SU-DHL-6 (cell line): ENCODE results near the gene CCND1.

ENCODE experiments used
- H2AFZ ChIP-seq: fragments of 200-600 bp; sonication (generic); 2 replicates; pipeline ENCODE4 v1.6.1; 2014; ENCODE audit warnings: low read depth, mild to moderate bottlenecking, moderate library complexity, mixed read lengths, antibody characterized with exemption, low read length; ENCODE audit not compliant: severe bottlenecking
- H3F3A ChIP-seq: fragments of 200-600 bp; shearing (Covaris generic); 2 replicates; pipeline ENCODE4 v1.6.0; 2016; ENCODE audit warnings: antibody characterized with exemption, mild to moderate bottlenecking; ENCODE audit not compliant: insufficient read depth
- H3K27ac ChIP-seq: fragments of 200-600 bp; sonication (generic); 2 replicates; pipeline ENCODE4 v1.5.1; 2016; ENCODE audit warnings: low read depth, mild to moderate bottlenecking, low read length, moderate library complexity, mixed read lengths
- H3K27me3 ChIP-seq: fragments of 200-600 bp; sonication (generic), shearing (Covaris generic); 2 replicates; pipeline ENCODE4 v1.6.0; 2014; ENCODE audit warnings: mild to moderate bottlenecking, low read length
- H3K36me3 ChIP-seq: fragments of 200-600 bp; sonication (generic); 2 replicates; pipeline ENCODE4 v1.6.1; 2014; ENCODE audit warnings: mild to moderate bottlenecking, low read length, mixed read lengths
- H3K4me2 ChIP-seq: fragments of 300-600, 200-600 bp; shearing (Covaris generic), sonication (generic); 2 replicates; pipeline ENCODE4 v1.6.0; 2014; ENCODE audit warnings: low read length, low read depth, mild to moderate bottlenecking; ENCODE audit not compliant: poor library complexity, severe bottlenecking
- H3K4me3 ChIP-seq: fragments of 200-600 bp; sonication (generic); 2 replicates; pipeline ENCODE4 v1.5.1; 2014; ENCODE audit warnings: antibody characterized with exemption, low read length, mild to moderate bottlenecking, mixed read lengths; ENCODE audit not compliant: insufficient read depth, poor library complexity, severe bottlenecking
- H3K79me2 ChIP-seq: fragments of 200-600 bp; sonication (generic); 2 replicates; pipeline ENCODE4 v1.6.1; 2014; ENCODE audit warnings: mild to moderate bottlenecking, low read length, moderate library complexity; ENCODE audit not compliant: insufficient read depth
- H3K9ac ChIP-seq: fragments of 200-600 bp; sonication (generic); 2 replicates; pipeline ENCODE4 v1.7.0; 2014; ENCODE audit warnings: mild to moderate bottlenecking, low read length
- H3K9me2 ChIP-seq: fragments of 200-600 bp; sonication (generic); replicated peaks from 2 replicates; pipeline ENCODE4 v1.6.1; 2014; ENCODE audit warnings: low read length; ENCODE audit not compliant: insufficient read depth
- H3K9me3 ChIP-seq: fragments of 200-600 bp; sonication (generic); 2 replicates; pipeline ENCODE4 v1.6.1; 2014; ENCODE audit warnings: low read length, mixed read lengths; ENCODE audit not compliant: insufficient read depth
- H4K20me1 ChIP-seq: fragments of 200-600 bp; sonication (generic); 2 replicates; pipeline ENCODE4 v1.6.1; 2014; ENCODE audit warnings: low read depth, mild to moderate bottlenecking, antibody characterized with exemption, low read length, moderate library complexity, mixed read lengths
- EZH2phosphoT487 ChIP-seq: fragments of 200-600 bp; sonication (generic), shearing (Covaris generic); conservative IDR thresholded peaks from 2 replicates; pipeline ENCODE4 v1.6.1; 2018; ENCODE audit warnings: mild to moderate bottlenecking, antibody characterized with exemption, low read length, moderate library complexity, mixed read lengths
- TF ChIP-seq, protein P1 (sequence below): fragments of 200-600 bp; sonication (generic); IDR thresholded peaks from one replicate; pipeline ENCODE4 v1.5.1; 2017; ENCODE audit warnings: antibody characterized with exemption, mild to moderate bottlenecking, low read length, moderate library complexity; ENCODE audit not compliant: insufficient read depth, poor library complexity, severe bottlenecking

The CCND1 gene

DNA sequence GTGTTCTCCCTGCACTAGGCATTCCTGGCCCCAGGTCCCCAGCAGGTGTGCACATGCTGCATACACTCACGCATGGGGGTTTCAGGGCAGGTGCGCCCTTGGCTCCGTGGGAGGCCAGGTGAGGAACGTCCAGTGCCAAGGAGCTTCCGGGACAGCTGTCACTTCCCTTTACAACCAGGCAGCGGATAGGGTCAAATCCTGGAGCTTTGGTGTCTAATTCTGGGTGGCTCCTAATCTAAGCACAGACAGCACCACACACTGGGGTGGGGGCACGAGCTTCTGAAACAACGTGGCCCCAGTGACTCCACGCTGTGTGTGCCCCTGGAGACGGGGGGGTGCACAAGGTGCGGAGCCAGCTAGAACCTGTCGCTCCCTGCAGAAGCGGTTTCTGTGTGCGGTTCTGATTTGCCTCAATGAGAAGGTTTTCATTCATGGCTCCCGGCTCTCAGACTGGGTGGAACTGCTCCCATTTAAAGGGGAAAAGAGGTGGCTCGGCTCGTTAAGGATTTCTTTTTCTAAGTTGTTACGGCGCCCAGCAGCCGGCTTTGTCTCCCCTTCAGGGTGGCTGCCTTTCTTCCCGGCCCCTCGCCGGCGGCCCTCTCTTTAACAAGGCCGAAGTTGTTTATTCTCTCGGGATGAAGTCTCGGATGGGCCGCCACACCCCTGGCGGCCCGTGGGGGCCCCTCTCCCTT, 5.0 kb downstream of the CCND1 start:
- Histone ChIP-seq H3K4me3 (no peak overlapping the region), H3K9ac (no peak overlapping the region), H3K9me2 (no peaks in the 10 kb centered on the region), H3K27me3 (no peaks in the 10 kb centered on the region), H3K27ac (no peak overlapping the region), H3K36me3 (no peaks in the 10 kb centered on the region), H4K20me1 (no peaks in the 10 kb centered on the region), H3K9me3 (no peaks in the 10 kb centered on the region), H2AFZ (no peak overlapping the region), H3K79me2 (no peaks in the 10 kb centered on the region), H3F3A (no peaks in the 10 kb centered on the region), H3K4me2 (no peak overlapping the region)
- no peak for TF ChIP-seq EZH2phosphoT487
- TF ChIP-seq, protein P1, sequence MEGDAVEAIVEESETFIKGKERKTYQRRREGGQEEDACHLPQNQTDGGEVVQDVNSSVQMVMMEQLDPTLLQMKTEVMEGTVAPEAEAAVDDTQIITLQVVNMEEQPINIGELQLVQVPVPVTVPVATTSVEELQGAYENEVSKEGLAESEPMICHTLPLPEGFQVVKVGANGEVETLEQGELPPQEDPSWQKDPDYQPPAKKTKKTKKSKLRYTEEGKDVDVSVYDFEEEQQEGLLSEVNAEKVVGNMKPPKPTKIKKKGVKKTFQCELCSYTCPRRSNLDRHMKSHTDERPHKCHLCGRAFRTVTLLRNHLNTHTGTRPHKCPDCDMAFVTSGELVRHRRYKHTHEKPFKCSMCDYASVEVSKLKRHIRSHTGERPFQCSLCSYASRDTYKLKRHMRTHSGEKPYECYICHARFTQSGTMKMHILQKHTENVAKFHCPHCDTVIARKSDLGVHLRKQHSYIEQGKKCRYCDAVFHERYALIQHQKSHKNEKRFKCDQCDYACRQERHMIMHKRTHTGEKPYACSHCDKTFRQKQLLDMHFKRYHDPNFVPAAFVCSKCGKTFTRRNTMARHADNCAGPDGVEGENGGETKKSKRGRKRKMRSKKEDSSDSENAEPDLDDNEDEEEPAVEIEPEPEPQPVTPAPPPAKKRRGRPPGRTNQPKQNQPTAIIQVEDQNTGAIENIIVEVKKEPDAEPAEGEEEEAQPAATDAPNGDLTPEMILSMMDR, result no peak

DNA sequence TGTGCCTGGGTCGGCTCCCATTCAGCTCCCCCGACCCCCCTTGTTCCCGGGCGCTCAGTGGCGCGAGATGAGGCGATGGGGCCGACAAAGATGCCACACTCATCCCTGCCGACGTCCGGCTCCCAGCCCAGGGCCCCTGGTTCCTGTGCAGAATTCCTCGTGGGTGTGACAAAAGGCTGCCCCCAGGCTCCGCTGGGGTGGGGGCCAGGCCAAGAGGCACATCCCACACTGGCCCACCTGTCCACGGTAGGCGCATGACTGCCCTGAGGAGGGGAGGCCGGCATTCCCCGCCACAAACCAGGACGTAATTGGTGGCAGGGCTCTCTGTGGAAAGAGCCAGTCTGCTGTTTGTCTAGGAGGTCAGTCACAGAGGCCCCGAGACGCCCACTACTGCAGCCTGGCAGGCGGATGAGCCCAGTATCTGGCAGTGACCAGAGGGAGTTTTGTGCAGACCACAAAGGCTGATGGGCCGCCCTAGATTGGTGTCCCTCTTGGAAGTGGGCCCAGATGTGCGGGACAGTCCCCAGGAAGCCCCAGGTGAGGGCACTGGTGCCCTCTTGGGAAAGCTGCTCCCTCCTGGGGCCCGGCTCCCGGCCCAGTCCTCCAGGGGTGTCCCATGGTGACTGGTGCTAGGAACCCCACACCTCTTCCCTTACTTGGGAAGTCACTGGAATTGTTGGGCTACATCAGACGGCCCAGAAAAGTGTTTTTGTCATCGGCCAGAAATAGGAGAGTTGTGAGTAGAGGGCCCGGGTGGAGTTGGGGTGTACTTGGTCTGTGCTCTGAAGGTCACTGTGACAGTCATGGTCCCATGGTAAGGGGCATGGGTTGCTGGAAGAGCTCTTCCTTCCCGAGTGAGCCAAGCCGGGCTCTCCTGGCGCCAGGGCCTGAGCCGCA, 5.8 kb downstream of the CCND1 start:
- Histone ChIP-seq H3F3A (no peaks in the 10 kb centered on the region), H3K9ac (no peak overlapping the region), H3K9me2 (no peaks in the 10 kb centered on the region), H3K27ac (no peak overlapping the region), H3K4me3 (no peak overlapping the region), H4K20me1 (no peaks in the 10 kb centered on the region), H3K9me3 (no peaks in the 10 kb centered on the region), H3K36me3 (no peaks in the 10 kb centered on the region), H3K27me3 (no peaks in the 10 kb centered on the region), H3K79me2 (no peaks in the 10 kb centered on the region), H3K4me2 (no peak overlapping the region), H2AFZ (no peak overlapping the region)
- TF ChIP-seq EZH2phosphoT487, result no peak
- TF ChIP-seq, protein P1, result no peak

DNA sequence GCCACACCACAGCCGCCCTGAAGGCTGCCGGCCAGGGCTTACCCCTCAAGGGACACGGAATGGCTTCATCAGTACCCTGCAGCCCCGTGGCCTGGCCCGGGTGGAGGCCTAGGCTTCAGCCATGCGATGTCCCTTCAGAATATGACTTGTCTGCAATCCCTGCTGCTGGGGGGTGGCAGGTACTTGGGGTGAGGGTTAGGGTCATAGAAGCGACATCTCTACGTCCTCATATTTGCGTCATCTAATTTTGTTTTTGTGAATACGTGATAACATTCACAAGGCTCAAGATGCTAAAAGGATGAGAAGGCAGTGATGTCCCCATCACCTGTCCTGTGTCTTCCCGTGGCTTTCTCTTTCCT, 6.4 kb downstream of the CCND1 start:
- H3K36me3 ChIP-seq, result no peaks in the 10 kb centered on the region

More for the DNA sequence above, 6.4 kb downstream of the CCND1 start:
- Histone ChIP-seq H4K20me1 (no peaks in the 10 kb centered on the region), H3K9me3 (no peaks in the 10 kb centered on the region), H3K9me2 (no peaks in the 10 kb centered on the region), H3K4me2 (no peak overlapping the region), H3K27me3 (no peaks in the 10 kb centered on the region), H3K4me3 (no peak overlapping the region), H2AFZ (no peak overlapping the region), H3F3A (no peaks in the 10 kb centered on the region), H3K79me2 (no peaks in the 10 kb centered on the region), H3K27ac (no peak overlapping the region), H3K9ac (no peak overlapping the region)
- no peak for TF ChIP-seq EZH2phosphoT487
- TF ChIP-seq, protein P1, result no peak
